DND-41 (cell line): ENCODE measurements around the gene OLIG1.

Experiments used
- EZH2 ChIP-seq: IDR thresholded peaks from 3 replicates; pipeline ENCODE4 v1.6.1; 2012; ENCODE audit warnings: borderline replicate concordance, low read depth, mild to moderate bottlenecking, moderate library complexity, low read length, inconsistent platforms; ENCODE audit not compliant: severe bottlenecking
- TF ChIP-seq, protein P1 (sequence below): IDR thresholded peaks from 2 replicates; pipeline ENCODE4 v1.5.1; 2012; ENCODE audit warnings: borderline replicate concordance, low read length, moderate library complexity, mild to moderate bottlenecking; ENCODE audit not compliant: poor library complexity, severe bottlenecking; ENCODE audit errors: extremely low read depth

GRCh38 chr21:33067043-33067442, 2.9 kb upstream of the OLIG1 start:
- TF ChIP-seq, protein P1, sequence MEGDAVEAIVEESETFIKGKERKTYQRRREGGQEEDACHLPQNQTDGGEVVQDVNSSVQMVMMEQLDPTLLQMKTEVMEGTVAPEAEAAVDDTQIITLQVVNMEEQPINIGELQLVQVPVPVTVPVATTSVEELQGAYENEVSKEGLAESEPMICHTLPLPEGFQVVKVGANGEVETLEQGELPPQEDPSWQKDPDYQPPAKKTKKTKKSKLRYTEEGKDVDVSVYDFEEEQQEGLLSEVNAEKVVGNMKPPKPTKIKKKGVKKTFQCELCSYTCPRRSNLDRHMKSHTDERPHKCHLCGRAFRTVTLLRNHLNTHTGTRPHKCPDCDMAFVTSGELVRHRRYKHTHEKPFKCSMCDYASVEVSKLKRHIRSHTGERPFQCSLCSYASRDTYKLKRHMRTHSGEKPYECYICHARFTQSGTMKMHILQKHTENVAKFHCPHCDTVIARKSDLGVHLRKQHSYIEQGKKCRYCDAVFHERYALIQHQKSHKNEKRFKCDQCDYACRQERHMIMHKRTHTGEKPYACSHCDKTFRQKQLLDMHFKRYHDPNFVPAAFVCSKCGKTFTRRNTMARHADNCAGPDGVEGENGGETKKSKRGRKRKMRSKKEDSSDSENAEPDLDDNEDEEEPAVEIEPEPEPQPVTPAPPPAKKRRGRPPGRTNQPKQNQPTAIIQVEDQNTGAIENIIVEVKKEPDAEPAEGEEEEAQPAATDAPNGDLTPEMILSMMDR: no peak
- TF ChIP-seq EZH2: no peak
